Measurements from ENCODE around the gene LGALS3BP.
"Not testable (repeated sequence)": the region's sequence is repeated elsewhere in the genome, so short reads cannot be mapped to it uniquely, and the experiment has no call there.

The LGALS3BP gene

DNA sequence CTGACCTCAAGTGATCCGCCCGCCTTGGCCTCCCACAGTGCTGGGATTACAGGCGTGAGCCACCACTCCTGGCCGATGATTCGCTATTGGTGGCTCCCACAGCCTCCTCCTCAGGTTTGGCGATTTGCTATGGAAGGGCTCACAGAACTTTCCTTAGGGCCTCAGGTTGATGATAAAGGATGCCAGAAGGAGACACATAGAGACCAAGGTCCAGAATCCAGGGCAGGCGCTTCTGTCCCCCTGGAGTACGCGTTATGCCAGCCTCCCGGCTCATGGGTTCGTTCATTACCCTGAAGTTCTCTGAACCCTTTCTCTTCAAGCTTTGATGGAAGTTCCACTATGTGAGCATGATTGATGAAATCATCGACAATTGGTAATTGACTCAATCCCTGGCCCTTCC is 19.9 kb downstream of the LGALS3BP start:
- no peak for DNase-seq (ENCODE audit: low spot score)
- no peak overlapping the region for H3K4me3 Mint-ChIP-seq
- H3K27me3 Mint-ChIP-seq (ENCODE audit: low read depth): no peaks in the 10 kb centered on the region

DNA sequence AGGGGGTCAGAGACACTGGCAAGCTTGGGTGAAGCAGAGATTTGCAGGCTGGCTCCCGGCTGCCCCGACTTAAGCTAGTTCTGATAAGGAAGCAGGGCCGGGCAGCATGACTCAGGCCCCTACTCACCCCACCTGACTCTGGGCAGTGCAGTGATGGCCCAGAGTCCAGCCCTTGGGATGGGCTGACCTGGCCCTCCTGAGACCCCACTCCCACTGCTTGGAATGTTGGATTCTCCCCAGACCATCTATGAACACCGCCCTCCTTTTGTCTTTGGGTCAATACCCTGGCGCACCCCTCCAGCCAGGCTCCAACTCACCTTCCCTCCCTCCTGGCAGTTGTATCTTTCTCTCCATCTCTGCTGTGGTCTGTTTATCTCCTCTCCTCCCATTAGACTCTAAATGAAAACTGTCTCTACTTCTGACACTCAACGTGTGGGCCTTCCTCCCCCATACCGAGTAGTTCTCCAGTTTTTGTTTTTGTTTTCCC is 21.0 kb downstream of the LGALS3BP start:
- H3K4me1 Mint-ChIP-seq (ENCODE audit: low read depth): no peaks in the 10 kb centered on the region
- no peak overlapping the region for H3K4me3 Mint-ChIP-seq
- H3K27me3 Mint-ChIP-seq (ENCODE audit: low read depth): no peaks in the 10 kb centered on the region
- H3K27ac Mint-ChIP-seq: no peak overlapping the region
- DNase-seq (ENCODE audit: low spot score): no peak
- H3K9me3 Mint-ChIP-seq: no peaks in the 10 kb centered on the region
- no peaks in the 10 kb centered on the region for H3K36me3 Mint-ChIP-seq (ENCODE audit: low read depth)

More for the DNA sequence above, 19.9 kb downstream of the LGALS3BP start:
- Mint-ChIP-seq H3K4me1 (ENCODE audit: low read depth) (no peaks in the 10 kb centered on the region), H3K36me3 (ENCODE audit: low read depth) (no peaks in the 10 kb centered on the region), H3K9me3 (no peaks in the 10 kb centered on the region), H3K27ac (no peak overlapping the region)

DNA sequence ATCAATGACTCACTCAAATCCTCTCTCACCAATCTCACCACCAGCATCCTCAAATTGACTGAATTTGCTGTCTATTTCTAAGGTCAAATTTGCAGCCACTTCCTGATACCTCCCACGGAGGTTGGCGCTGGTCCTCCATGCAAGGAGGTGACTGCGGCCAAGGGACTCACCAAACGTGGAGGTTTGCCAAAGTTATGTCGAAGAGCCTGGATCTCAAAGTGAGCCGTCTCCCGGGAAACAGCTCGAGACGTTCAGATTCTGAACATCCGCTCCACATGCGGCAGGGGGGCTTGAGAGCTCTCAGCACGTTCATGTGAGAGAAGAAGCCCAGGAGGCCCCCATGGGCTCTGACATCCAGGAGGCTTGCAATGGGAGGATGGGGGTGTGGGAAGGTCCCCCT is 22.6 kb downstream of the LGALS3BP start:
- Mint-ChIP-seq H3K27ac (no peak overlapping the region), H3K9me3 (no peaks in the 10 kb centered on the region), H3K4me3 (no peak overlapping the region), H3K27me3 (ENCODE audit: low read depth) (no peaks in the 10 kb centered on the region), H3K36me3 (ENCODE audit: low read depth) (no peaks in the 10 kb centered on the region), H3K4me1 (ENCODE audit: low read depth) (no peaks in the 10 kb centered on the region)
- DNase-seq (ENCODE audit: low spot score): no peak

DNA sequence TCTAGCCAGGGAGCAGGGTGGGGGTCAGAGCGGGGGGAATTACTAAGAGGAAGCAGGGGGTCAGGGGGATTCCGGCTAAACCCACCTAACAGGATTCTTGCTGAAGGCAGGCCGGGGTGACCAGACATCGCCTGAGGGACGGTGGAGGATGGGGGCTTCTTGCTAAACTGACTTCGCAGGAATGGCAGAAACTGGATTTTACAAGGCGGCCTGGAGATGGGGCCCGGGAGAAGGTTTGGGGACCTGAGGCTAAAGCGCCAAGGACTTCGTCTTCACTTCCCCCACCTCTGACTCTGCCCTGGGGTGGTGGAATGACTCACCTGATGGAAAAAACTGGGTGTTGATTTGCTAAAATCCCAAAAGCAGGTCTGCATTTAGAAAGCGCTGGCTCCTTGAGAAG is 23.5 kb downstream of the LGALS3BP start:
- Mint-ChIP-seq H3K9me3 (peaks cover 2% of the 10 kb centered on the region), H3K4me1 (ENCODE audit: low read depth) (no peaks in the 10 kb centered on the region), H3K4me3 (no peak overlapping the region), H3K27me3 (ENCODE audit: low read depth) (no peaks in the 10 kb centered on the region), H3K36me3 (ENCODE audit: low read depth) (no peaks in the 10 kb centered on the region), H3K27ac (no peak overlapping the region)
- DNase-seq (ENCODE audit: low spot score): no peak

DNA sequence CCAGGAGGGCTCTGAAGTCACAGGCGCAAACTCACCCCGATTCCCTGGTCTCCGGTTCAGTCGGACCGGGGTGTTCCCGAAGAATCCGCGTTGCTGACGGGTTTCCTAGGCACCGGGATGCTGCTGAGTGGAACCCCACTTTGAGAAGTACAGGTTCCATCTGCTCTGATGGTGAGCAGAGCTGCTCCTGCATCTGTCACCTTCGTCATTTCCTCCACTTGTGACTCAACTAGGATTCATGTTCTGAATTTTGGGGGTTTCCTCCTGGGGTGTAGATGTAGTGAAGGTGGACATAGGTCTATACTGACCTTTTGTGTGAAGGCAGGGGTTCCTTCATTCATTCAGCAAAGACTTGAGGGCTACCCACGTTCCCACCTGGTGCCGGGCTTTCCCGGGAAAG is 25.0 kb downstream of the LGALS3BP start:
- no peak for DNase-seq (ENCODE audit: low spot score)
- no peak overlapping the region for H3K27ac Mint-ChIP-seq
- H3K4me1 Mint-ChIP-seq (ENCODE audit: low read depth): no peaks in the 10 kb centered on the region
- H3K9me3 Mint-ChIP-seq: peaks cover 13% of the 10 kb centered on the region
- no peak overlapping the region for H3K4me3 Mint-ChIP-seq
- peaks cover 1% of the 10 kb centered on the region for H3K36me3 Mint-ChIP-seq (ENCODE audit: low read depth)
- H3K27me3 Mint-ChIP-seq (ENCODE audit: low read depth): no peaks in the 10 kb centered on the region

DNA sequence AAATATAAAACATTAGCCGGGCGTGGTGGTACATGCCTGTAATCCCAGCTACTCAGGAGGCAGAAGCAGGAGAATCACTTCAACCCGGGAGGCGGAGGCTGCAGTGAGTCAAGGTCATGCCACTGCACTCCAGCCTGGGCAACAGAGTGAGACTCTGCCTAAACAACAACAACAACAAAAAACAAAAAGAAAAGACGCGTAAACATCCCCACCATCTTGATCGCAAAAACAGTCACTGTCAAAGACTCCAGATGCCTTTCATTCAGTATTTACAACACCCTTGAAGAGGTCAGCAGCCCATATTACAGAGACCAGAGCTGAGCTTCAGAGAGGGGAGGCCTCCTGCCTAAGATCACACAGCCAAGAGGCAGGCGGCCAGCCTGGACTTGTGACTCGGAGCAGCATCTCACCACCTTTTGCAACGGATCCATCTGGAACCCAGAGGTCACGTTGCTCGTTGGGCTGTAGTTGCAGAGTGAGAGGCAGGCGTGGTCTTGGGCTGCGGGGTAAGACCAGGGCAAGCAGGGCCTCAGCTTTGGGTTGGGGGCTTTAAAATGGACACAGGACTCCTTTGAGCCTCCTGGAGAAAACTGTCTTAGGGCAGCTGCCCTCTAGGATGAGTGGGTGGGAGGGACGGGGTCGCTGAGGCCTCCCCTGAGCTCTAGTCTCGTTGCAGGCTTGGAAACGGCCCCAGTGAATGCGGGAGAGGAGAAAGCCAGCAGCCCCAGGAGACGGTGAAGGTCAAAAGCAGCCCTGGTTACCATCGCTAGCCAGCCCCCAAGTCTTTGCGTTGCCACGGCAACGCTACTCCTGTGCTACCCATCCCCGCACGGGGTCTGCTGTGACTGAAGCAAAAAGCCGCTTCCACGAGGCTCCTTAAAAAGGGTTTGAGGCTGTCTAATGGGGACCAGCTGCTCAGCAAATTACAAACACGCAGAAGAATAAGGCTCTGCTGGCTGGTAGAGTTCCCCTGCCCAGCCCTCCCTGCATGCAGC is 26.1 kb downstream of the LGALS3BP start:
- Mint-ChIP-seq H3K4me1 (ENCODE audit: low read depth) (no peaks in the 10 kb centered on the region), H3K27me3 (ENCODE audit: low read depth) (no peaks in the 10 kb centered on the region), H3K36me3 (ENCODE audit: low read depth) (peaks cover 1% of the 10 kb centered on the region)

DNA sequence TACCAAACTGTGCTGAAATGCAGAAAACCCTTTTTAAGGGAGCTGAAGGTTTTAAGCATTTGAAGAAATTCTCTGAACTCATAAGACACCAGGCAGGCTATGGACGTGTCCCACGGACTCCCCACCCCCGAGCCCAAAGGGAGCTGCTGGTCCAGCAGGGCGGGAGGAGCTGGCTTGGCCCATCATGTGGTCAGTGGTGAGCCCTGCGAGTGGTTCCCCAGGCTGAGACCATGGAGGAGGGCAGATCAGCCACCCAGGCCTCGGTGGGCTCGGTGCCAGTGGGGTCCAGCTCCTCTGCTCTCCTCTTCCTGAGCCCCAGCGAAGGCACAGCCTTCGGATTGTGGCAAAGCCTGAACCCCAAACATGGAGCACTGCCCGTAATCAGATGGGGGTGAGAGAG is 27.0 kb downstream of the LGALS3BP start:
- Mint-ChIP-seq H3K4me1 (ENCODE audit: low read depth) (no peaks in the 10 kb centered on the region), H3K9me3 (peaks cover 13% of the 10 kb centered on the region)

More for the DNA sequence above, 26.1 kb downstream of the LGALS3BP start:
- peaks cover 13% of the 10 kb centered on the region for H3K9me3 Mint-ChIP-seq
- DNase-seq (ENCODE audit: low spot score): no peak
- no peak overlapping the region for H3K4me3 Mint-ChIP-seq
- no peak overlapping the region for H3K27ac Mint-ChIP-seq

DNA sequence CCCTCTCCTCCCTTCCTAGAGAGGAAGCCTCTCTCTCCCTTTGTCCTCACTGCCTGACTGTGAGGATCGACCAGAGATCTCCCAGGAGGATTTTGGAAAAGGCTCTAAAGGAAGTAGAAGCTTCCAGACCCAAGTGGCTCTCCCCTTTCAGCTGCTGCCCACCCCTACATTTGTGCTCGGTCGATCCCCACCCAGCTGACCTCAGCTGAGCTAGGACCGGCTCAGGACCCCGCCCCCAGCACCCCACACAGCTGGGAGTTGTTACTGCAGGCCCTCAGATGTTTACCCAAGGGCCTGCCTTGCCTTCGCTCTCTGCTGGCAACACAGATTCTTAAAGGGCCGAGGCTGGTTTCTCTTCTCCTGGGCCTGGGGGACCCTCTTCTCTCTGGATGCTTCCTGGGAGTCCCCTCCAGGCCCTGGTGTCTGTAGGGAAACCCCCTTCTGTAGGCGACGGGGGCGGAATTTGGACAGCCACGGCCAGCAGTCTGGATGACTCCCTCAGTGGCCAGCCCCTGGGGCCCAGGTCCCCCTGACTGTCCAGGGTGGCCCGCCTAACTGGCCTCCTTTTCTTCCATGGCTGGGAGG is 27.7 kb downstream of the LGALS3BP start:
- H3K27me3 Mint-ChIP-seq (ENCODE audit: low read depth): no peaks in the 10 kb centered on the region
- DNase-seq (ENCODE audit: low spot score): no peak
- H3K4me3 Mint-ChIP-seq: no peak overlapping the region
- peaks cover 13% of the 10 kb centered on the region for H3K9me3 Mint-ChIP-seq
- peaks cover 1% of the 10 kb centered on the region for H3K36me3 Mint-ChIP-seq (ENCODE audit: low read depth)
- no peaks in the 10 kb centered on the region for H3K4me1 Mint-ChIP-seq (ENCODE audit: low read depth)
- no peak overlapping the region for H3K27ac Mint-ChIP-seq

More for the DNA sequence above, 27.0 kb downstream of the LGALS3BP start:
- no peak for DNase-seq (ENCODE audit: low spot score)
- Mint-ChIP-seq H3K36me3 (ENCODE audit: low read depth) (peaks cover 1% of the 10 kb centered on the region), H3K27me3 (ENCODE audit: low read depth) (no peaks in the 10 kb centered on the region), H3K27ac (no peak overlapping the region), H3K4me3 (no peak overlapping the region)

DNA sequence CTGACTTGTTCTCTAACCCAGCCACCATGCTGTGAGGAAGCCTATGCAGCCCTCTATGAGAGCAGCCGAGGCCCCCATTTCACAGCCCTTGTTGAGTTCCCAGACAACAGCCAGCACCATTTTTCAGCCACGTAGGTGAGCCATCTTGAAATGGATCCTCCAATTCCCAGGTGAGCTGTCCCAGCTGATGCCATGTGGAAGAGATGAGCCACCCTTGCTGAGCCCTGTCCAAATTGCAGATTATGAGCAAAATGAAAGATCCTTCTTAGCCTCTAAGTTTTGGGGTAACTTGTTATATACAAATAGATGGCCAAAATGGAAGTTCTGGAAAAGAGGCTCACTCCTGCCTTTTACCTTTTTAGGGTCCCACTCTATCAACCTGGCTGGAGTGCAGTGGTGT is 28.9 kb downstream of the LGALS3BP start:
- H3K36me3 Mint-ChIP-seq (ENCODE audit: low read depth): peaks cover 1% of the 10 kb centered on the region
- peaks cover 13% of the 10 kb centered on the region for H3K9me3 Mint-ChIP-seq
- no peak overlapping the region for H3K27ac Mint-ChIP-seq
- no peak for DNase-seq (ENCODE audit: low spot score)
- H3K4me1 Mint-ChIP-seq (ENCODE audit: low read depth): no peaks in the 10 kb centered on the region
- no peak overlapping the region for H3K4me3 Mint-ChIP-seq
- no peaks in the 10 kb centered on the region for H3K27me3 Mint-ChIP-seq (ENCODE audit: low read depth)

DNA sequence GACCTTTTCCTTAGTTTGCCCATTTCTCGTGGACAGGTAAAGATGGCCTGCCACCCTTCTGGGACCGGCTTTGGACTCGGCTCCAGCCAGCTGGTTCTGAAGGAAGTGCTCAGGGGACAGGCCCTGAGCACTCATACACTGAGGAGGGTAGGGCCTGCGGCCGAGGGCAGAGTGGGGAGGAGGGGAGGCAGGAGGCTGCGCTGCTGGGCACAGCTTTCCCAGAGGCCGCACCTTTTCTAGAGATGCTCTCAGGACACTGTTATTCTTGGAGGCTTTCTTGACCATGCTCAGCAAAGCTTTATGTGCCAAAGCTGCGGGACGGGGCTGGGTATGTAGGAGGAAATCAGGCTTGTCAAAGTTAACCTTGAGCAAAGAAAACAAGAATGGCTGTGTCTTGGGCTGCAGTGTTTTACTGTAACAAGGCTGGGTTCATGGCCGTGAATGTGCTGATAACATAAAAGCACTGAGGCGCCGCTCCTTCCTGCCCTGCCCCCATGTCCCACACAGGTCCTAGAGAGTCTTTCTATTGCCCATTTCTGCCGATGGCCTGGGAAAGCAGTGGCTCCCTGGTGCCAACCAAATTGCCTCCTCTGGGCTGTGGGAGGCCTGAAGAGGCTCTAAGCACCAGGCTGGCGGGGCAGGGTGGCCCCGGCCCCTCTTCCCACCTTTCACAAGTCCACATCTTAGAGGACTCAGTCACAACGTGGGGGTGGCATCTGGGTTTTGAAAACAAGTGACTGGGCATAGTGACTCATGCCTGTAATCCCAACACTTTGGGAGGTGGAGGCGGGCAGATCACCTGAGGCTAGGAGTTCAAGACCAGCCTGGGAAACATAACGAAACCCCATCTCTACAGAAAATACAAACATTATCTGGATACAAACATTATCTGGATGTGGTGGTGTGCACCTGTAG is 32.2 kb downstream of the LGALS3BP start:
- no peak overlapping the region for H3K27ac Mint-ChIP-seq
- no peaks in the 10 kb centered on the region for H3K27me3 Mint-ChIP-seq (ENCODE audit: low read depth)
- no peak for DNase-seq (ENCODE audit: low spot score)
- H3K9me3 Mint-ChIP-seq: peaks cover 13% of the 10 kb centered on the region
- no peak overlapping the region for H3K4me3 Mint-ChIP-seq
- no peaks in the 10 kb centered on the region for H3K4me1 Mint-ChIP-seq (ENCODE audit: low read depth)
- peaks cover 1% of the 10 kb centered on the region for H3K36me3 Mint-ChIP-seq (ENCODE audit: low read depth)

DNA sequence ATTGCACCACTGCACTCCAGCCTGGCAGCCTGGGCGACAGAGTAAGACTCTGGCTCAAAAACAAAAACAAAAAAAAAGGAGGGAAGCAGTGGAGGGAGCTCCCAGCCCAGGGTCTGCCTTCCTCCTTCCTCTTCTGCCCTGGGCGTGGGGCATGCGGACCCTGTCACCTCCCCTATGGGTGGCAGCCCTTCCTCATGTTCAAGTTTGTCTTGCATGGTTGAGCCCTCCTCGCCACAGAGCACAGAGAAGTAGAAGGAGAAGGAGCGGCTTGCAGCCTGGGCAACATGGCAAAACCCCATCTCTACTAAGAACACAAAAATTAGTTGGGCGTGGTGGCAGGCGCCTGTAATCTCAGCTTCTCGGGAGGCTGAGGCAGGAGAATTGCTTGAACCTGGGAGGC is 33.1 kb downstream of the LGALS3BP start:
- peaks cover 13% of the 10 kb centered on the region for H3K9me3 Mint-ChIP-seq
- H3K4me3 Mint-ChIP-seq: no peak overlapping the region
- DNase-seq (ENCODE audit: low spot score): no peak
- peaks cover 1% of the 10 kb centered on the region for H3K36me3 Mint-ChIP-seq (ENCODE audit: low read depth)
- H3K27me3 Mint-ChIP-seq (ENCODE audit: low read depth): no peaks in the 10 kb centered on the region
- no peak overlapping the region for H3K27ac Mint-ChIP-seq
- H3K4me1 Mint-ChIP-seq (ENCODE audit: low read depth): no peaks in the 10 kb centered on the region

DNA sequence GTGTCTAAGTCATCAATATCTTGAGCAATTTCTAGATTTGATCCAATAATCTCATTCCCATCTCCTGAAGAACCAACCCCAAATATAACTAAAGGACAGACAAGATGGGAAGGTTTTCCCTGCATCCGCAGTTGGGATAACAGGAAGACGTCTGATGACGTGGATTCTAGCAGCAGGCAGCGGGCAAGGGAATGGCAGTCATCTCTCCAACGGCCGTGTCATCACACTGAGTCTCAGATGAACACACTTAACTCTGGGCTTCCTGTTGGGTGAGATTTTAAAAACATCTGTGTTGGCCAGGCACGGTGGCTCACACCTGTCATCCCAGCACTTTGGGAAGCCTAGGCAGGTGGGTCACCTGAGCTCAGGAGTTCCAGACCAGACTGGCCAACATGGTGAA is 33.6 kb downstream of the LGALS3BP start:
- no peaks in the 10 kb centered on the region for H3K4me1 Mint-ChIP-seq (ENCODE audit: low read depth)
- no peaks in the 10 kb centered on the region for H3K27me3 Mint-ChIP-seq (ENCODE audit: low read depth)
- H3K27ac Mint-ChIP-seq: no peak overlapping the region
- no peak for DNase-seq (ENCODE audit: low spot score)
- H3K4me3 Mint-ChIP-seq: no peak overlapping the region
- peaks cover 1% of the 10 kb centered on the region for H3K36me3 Mint-ChIP-seq (ENCODE audit: low read depth)
- H3K9me3 Mint-ChIP-seq: peaks cover 9% of the 10 kb centered on the region

DNA sequence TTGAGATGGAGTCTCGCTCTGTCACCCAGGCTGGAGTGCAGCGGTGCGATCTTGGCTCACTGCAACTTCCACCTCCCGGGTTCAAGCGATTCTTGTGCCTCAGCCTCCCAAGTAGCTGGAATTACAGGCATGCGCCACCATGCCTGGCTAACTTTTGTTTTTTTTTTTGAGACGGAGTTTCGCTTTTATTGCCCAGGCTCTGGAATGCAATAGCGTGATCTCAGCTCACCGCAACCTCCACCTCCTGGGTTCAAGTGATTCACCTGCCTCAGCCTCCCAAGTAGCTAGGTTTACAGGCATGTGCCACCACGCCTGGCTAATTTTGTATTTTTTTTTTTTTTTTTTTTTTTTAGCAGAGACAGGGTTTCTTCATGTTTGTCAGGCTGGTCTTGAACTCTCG is 34.3 kb downstream of the LGALS3BP start:
- not testable (repeated sequence) for H3K9me3 Mint-ChIP-seq; H3K4me3 Mint-ChIP-seq; H3K4me1 Mint-ChIP-seq (ENCODE audit: low read depth); H3K27me3 Mint-ChIP-seq (ENCODE audit: low read depth); DNase-seq (ENCODE audit: low spot score); H3K36me3 Mint-ChIP-seq (ENCODE audit: low read depth); H3K27ac Mint-ChIP-seq
